WI38 (cell line): ENCODE data around the gene TAF11.
"Not testable (repeated sequence)": the region's sequence is repeated elsewhere in the genome, so short reads cannot be mapped to it uniquely, and the experiment has no call there.

Experiments
- H3K4me3 ChIP-seq: 2 replicates; pipeline ENCODE4 v1.5.1; 2011; ENCODE audit warnings: low read depth, mild to moderate bottlenecking, control low read depth, low read length
- TF ChIP-seq, protein P1 (sequence below): IDR thresholded peaks from 2 replicates; pipeline ENCODE4 v1.5.1; 2012; ENCODE audit warnings: low read depth, mild to moderate bottlenecking, control low read depth, low read length

TAF11 gene

DNA sequence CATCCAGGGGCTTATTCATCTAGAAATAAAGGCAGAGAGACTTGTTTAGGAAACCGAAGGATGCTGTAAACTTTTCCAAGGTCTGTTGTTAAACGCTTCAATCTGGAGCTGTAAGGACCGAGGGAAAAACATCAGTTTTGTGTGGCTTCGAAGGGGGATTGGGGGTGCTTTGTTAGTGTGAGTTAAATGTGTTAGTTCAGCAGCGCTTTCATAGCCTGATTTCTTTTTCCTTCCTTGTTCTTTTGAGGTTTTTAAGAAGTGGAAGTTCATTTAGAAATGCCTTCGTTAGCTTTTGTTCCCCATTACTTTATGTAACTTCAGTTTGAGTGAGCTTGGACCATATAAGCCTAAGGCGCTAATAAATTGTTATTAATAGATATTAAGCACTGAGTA, 2.7 kb upstream of the TAF11 start:
- TF ChIP-seq, protein P1, sequence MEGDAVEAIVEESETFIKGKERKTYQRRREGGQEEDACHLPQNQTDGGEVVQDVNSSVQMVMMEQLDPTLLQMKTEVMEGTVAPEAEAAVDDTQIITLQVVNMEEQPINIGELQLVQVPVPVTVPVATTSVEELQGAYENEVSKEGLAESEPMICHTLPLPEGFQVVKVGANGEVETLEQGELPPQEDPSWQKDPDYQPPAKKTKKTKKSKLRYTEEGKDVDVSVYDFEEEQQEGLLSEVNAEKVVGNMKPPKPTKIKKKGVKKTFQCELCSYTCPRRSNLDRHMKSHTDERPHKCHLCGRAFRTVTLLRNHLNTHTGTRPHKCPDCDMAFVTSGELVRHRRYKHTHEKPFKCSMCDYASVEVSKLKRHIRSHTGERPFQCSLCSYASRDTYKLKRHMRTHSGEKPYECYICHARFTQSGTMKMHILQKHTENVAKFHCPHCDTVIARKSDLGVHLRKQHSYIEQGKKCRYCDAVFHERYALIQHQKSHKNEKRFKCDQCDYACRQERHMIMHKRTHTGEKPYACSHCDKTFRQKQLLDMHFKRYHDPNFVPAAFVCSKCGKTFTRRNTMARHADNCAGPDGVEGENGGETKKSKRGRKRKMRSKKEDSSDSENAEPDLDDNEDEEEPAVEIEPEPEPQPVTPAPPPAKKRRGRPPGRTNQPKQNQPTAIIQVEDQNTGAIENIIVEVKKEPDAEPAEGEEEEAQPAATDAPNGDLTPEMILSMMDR, result no peak
- peak overlapping the region; percentile 96 for H3K4me3 ChIP-seq

DNA sequence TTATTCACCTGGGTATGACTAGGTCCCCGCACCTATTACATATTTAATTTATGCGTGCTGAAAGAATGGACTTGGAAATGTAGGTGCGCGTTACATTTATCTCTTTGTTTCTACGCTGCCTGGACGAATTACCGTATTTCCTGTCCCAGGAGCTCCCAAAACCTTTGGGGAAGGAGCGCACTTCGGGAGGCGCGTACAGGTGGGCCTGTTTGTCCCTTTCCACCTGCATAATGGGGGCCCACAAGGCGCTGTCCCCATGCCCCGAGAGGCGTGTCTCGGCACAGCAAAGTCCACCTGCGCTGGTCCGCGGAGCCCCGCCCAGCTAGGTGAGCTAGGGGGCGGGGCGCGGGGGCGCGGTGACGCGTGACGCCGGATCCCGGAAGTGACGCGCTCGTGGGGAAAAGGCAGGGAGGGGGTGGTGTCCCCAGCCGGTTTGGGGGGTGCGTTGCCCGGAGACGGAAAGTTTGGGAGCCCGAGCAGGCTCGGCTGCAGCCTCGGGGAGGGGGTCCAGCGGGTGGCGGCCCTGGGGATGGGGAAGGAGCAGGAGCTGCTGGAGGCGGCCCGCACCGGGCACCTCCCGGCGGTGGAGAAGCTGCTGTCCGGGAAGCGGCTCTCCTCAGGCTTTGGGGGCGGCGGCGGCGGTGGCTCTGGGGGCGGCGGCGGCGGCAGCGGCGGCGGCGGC, 1.2 kb upstream of the TAF11 start, which contains the start of gene ANKS1A:
ANKS1A (plus strand) TSS at position 382 of the 682 bp plus-strand sequence; CDS start at position 530, 148 bp downstream.
- TF ChIP-seq, protein P1, result no peak
- peak within 1 kb of the TSS; percentile 96 for H3K4me3 ChIP-seq

DNA sequence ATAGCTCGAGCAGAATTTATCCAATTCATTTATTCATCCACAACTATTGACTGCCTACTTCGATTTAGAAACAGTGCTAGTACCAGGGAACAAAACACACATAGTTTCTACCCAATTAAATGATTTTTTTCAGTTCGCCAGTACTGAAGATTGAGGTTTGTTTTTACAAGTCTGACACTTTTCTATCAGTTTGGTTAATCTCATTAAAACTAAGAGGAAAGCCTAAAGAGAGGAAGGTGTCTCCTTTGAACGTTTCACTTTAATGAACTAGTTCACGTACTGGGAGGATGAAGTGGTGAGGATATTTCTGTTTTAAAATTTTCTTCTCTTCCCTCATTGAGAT, 643 bp upstream of the TAF11 start:
- peak overlapping the region; percentile 96 for H3K4me3 ChIP-seq
- TF ChIP-seq, protein P1, result no peak

DNA sequence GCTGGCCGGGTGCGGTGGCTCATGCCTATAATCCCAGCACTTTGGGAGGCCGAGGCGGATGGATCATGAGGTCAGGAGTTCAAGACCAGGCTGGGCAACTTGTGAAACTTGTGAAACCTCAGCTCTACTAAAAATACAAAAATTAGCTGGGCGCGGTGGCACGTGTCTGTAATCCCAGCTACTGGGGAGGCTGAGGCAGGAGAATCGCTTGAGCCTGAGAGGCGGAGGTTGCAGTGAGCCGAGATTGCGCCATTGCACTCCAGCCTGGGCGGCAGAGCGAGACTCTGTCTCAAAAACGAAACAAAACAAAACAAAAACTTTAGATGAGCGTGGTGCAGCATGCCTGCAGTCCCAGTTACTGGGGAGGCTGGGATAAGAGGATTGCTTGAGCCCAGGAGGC, 2.0 kb downstream of the TAF11 start:
- not testable (repeated sequence) for H3K4me3 ChIP-seq

DNA sequence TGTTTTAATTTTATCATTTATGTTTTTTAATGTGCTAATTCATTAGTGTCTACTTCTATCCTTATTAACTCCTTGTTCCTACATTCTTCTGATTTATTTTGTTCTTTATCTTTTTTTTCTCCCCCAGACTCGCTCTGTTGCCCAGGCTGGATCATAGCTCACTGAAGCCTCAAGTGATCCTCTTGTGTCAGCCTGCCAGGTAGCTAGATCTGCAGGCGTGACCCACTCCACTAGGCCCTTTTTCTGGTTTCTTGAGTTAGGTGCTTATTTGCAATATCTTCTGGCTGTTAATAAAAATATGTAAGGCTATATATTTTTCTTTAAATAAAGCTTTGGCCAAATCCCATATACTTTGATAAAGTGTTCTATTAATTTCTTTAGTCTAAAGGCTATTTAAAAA, 2.8 kb downstream of the TAF11 start:
- TF ChIP-seq, protein P1, result no peak
- H3K4me3 ChIP-seq, result no peak overlapping the region

DNA sequence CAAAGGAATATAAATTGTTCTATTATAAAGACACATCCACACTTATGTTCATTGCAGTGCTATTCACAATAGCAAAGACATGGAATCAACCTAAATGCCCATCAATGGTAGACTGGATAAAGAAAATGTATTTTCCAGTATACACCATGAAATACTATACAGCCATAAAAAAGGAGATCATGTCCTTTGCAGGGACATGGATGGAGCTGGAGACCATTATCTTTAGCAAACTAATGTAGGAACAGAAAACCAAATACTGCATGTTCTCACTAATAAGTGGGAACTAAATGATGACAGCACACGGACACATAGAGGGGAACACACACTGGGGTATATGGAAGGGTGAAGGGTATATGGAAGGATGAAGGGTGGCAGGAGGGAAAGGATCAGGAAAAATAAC, 3.8 kb downstream of the TAF11 start:
- not testable (repeated sequence) for H3K4me3 ChIP-seq

DNA sequence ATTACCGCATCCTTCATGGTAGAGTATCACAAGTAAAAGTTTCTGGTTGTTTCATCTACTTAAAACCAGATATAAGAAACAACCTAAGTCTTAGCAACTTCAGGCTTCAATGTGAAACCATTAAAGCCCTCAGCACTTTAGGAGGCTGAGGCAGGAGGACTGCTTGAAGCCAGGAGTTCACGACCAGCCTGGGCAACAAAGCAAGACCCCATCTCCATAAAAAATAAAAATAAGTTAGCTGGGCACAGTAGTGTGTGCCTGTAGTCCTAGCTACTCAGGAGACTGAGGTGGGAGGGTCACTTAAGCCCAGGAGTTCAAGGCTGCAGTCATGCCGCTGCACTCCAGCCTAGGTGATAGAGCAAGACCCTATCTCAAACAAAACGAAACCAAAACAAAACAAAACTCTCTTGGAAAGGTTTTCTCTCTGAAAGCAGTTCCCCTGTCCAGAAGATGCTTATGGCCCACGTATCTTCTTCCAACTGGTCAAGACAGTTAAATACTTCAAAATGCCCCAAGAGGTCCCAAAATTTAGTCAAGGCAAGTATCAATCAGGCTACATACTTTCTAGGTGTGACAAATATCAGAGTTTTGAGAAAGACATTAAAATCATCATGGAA, 9.9 kb downstream of the TAF11 start:
- TF ChIP-seq, protein P1, result no peak
- no peak overlapping the region for H3K4me3 ChIP-seq

DNA sequence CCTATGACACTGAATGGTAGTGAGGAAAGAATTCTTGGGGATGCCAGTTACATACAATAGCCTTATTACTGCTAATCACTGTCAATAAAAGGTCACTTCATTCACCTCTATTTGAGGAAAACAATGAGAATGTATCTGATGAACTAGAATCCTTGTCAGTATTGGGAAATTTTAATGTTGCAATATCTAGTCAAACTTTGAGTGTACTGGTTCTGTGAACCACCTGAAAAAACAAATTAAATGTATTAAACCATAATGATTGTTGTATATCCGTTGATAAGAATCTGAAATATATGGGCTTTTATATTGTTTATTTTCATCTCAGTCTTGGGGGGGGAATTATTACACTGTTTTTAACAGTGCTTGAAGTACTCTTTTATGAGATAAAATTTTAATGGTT, 10.6 kb downstream of the TAF11 start:
- H3K4me3 ChIP-seq, result no peak overlapping the region
- TF ChIP-seq, protein P1, result no peak
